Measurements from ENCODE around the gene C1QL4. TPM values are rescaled to one million over a fixed set of nuclear protein-coding genes. Genes with fewer than 3 reads are reported as not detected.

C1QL4 gene
- total RNA-seq, 1 donor from 2014 or later = not detected

- FAIRE-seq = no peak
- no peak for TF ChIP-seq CTCF (IDR thresholded peaks at IDR 0.05; ENCODE audit: insufficient read depth, low read length, severe bottlenecking)
- peaks cover 32% of the 10 kb centered on the region for H3K27me3 ChIP-seq (ENCODE audit: control insufficient read depth, insufficient read depth, low read length)
- no peak for DNase-seq (ENCODE audit: low read depth)
- no peaks in the 10 kb centered on the region for H3K36me3 ChIP-seq (ENCODE audit: control insufficient read depth, insufficient read depth, low read length)
- no peak overlapping the region for H3K4me3 ChIP-seq (ENCODE audit: low read depth, low read length)
Observed at GRCh38 chr12:49292729-49293055, 44.3 kb downstream of the C1QL4 start.

DNA sequence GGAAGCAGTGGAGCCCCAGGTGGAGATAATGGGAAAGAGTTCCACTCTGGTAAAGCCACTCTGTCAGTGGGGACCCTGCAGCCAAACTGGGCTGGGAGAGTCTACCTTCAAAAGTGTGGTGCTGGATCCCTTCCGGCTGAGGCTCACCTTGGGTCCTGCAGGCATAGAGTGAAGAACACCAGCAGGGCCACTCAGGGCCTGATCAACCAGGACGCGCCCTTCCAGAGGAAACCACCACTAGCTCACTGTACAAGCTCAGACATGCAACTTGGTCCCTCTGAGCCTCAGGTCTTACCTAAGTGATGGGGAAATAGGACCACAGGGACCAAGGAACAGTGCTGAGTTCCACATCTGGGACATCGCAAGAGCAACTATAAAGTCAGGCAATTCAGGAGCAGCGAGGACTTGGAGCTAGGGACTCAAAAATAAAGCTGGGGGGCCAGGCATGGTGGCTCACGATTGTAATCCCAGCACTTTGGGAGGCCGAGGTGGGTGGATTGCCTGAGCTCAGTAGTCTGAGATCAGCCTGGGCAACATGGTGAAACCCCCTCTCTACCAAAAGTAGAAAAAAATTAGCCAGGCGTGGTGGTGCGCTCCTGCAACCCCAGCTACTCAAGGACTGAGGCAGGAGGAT lies 47.9 kb downstream of the C1QL4 start:
- Histone ChIP-seq H3K36me3 (ENCODE audit: control insufficient read depth, insufficient read depth, low read length) (no peaks in the 10 kb centered on the region), H3K27me3 (ENCODE audit: control insufficient read depth, insufficient read depth, low read length) (peaks cover 2% of the 10 kb centered on the region), H3K4me3 (ENCODE audit: low read depth, low read length) (no peak overlapping the region)
- TF ChIP-seq CTCF (IDR thresholded peaks at IDR 0.05; ENCODE audit: insufficient read depth, low read length, severe bottlenecking) = no peak
- no peak for FAIRE-seq
- DNase-seq (ENCODE audit: low read depth) = peak; percentile 85

GRCh38 chr12:49288412-49288853 lies 48.6 kb downstream of the C1QL4 start:
- Histone ChIP-seq H3K27me3 (ENCODE audit: control insufficient read depth, insufficient read depth, low read length) (no peaks in the 10 kb centered on the region), H3K36me3 (ENCODE audit: control insufficient read depth, insufficient read depth, low read length) (no peaks in the 10 kb centered on the region), H3K4me3 (ENCODE audit: low read depth, low read length) (no peak overlapping the region)
- TF ChIP-seq CTCF (IDR thresholded peaks at IDR 0.05; ENCODE audit: insufficient read depth, low read length, severe bottlenecking) = peak; percentile 70
- FAIRE-seq (peak; percentile 88), DNase-seq (ENCODE audit: low read depth) (peak; percentile 57)

DNA sequence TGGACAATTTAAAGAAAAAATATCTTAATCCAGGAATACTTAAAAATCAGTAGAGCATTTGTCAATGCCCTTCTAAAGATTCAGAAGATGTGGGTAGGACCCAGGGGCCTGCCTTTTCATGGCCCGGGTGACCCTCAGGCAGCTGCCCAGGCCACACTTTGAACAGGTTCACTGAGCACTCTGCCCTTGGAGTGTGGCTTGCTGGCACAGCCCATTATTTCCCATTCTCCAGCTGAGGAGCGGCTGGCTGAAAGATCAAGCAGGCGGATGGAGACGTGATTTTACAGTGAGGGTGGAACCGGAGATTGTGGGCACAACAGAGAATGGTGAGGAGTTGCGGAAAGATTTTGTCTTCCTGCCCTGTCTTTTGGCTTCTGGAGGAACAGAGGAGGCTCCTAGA lies 49.1 kb downstream of the C1QL4 start:
- Histone ChIP-seq H3K4me3 (ENCODE audit: low read depth, low read length) (no peak overlapping the region), H3K27me3 (ENCODE audit: control insufficient read depth, insufficient read depth, low read length) (no peaks in the 10 kb centered on the region), H3K36me3 (ENCODE audit: control insufficient read depth, insufficient read depth, low read length) (no peaks in the 10 kb centered on the region)
- FAIRE-seq (no peak), DNase-seq (ENCODE audit: low read depth) (no peak)
- no peak for TF ChIP-seq CTCF (IDR thresholded peaks at IDR 0.05; ENCODE audit: insufficient read depth, low read length, severe bottlenecking)

DNA sequence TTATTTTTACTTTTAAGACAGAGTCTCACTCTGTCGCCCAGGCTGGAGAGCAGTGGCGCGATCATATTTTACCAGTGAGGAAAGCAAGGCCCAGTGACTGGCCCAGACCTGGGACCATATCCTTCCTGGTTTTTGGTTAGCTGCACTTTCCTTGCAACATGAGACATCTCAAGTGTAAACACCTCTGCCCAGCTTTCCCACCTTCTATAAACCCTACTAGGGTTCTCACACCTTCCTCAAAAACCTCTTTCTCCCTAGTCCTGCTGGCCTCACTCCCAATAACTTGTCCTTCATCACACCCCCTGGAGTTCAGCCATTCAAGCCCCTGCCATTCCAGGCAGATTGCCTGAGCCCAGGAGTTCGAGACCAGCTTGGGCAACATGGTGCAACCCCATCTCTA lies 52.3 kb downstream of the C1QL4 start:
- DNase-seq (ENCODE audit: low read depth) (no peak), FAIRE-seq (no peak)
- Histone ChIP-seq H3K4me3 (ENCODE audit: low read depth, low read length) (no peak overlapping the region), H3K27me3 (ENCODE audit: control insufficient read depth, insufficient read depth, low read length) (no peaks in the 10 kb centered on the region), H3K36me3 (ENCODE audit: control insufficient read depth, insufficient read depth, low read length) (no peaks in the 10 kb centered on the region)
- no peak for TF ChIP-seq CTCF (IDR thresholded peaks at IDR 0.05; ENCODE audit: insufficient read depth, low read length, severe bottlenecking)

All from bronchial epithelial cell (primary cell).